ENCODE results near the gene GPX3.

- TF ChIP-seq CTCF (IDR thresholded peaks at IDR 0.05) (no peak), TAF1 (IDR thresholded peaks at IDR 0.05; ENCODE audit: borderline replicate concordance, low read depth, low read length) (no peak), SIN3A (IDR thresholded peaks at IDR 0.05; ENCODE audit: borderline replicate concordance, low read depth, low read length) (no peak), RAD21 (IDR thresholded peaks at IDR 0.05; ENCODE audit: low read length) (no peak), NRF1 (IDR thresholded peaks at IDR 0.05; ENCODE audit: low read depth, low read length) (no peak), TCF12 (IDR thresholded peaks at IDR 0.05) (no peak), TEAD4 (IDR thresholded peaks at IDR 0.05; ENCODE audit: borderline replicate concordance, insufficient read depth) (no peak), EP300 (IDR thresholded peaks at IDR 0.05; ENCODE audit: borderline replicate concordance in 1 of 2, low read depth in 1 of 2, low read length in 1 of 2) (no peak), POLR2AphosphoS5 (IDR thresholded peaks at IDR 0.05; ENCODE audit: low read depth, low read length) (no peak), EZH2phosphoT487 (IDR thresholded peaks at IDR 0.05; ENCODE audit: borderline replicate concordance, low read depth) (no peak), MXI1 (IDR thresholded peaks at IDR 0.05; ENCODE audit: low read depth, low read length) (no peak), CHD2 (IDR thresholded peaks at IDR 0.05; ENCODE audit: low read length, partially characterized antibody) (no peak), REST (IDR thresholded peaks at IDR 0.05; ENCODE audit: low read depth, low read length) (no peak)
- TF ChIP-seq, protein P1, sequence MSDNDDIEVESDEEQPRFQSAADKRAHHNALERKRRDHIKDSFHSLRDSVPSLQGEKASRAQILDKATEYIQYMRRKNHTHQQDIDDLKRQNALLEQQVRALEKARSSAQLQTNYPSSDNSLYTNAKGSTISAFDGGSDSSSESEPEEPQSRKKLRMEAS (IDR thresholded peaks at IDR 0.05; ENCODE audit: low read depth), result no peak
Observed at GRCh38 chr5:151030056-151030336, 9.6 kb downstream of the GPX3 start.
